GM19438 (cell line): ENCODE data around the gene RTL10.
"Not testable (repeated sequence)": the region's sequence is repeated elsewhere in the genome, so short reads cannot be mapped to it uniquely, and the experiment has no call there.

Experiments used
- ATAC-seq: cut with Tn5 transposase; IDR thresholded peaks from one replicate; pipeline ENCODE4 v1.9.1; 2021; ENCODE audit warnings: low read depth; ENCODE audit not compliant: unreplicated experiment

RTL10 gene

GRCh38 chr22:19890502-19891316 lies 36.0 kb upstream of the RTL10 start:
- no peak for ATAC-seq

- no peak for ATAC-seq
These were observed 35.3 kb upstream of the RTL10 start for GRCh38 chr22:19889951-19890350.

- ATAC-seq = no peak
These were observed 33.6 kb upstream of the RTL10 start for GRCh38 chr22:19888131-19888746.

GRCh38 chr22:19887256-19887985 lies 32.7 kb upstream of the RTL10 start:
- no peak for ATAC-seq

GRCh38 chr22:19886605-19887255 lies 32.1 kb upstream of the RTL10 start:
- ATAC-seq = no peak

- no peak for ATAC-seq
These were observed 31.3 kb upstream of the RTL10 start for GRCh38 chr22:19885841-19886592.

GRCh38 chr22:19884954-19885751 lies 30.5 kb upstream of the RTL10 start:
- ATAC-seq = no peak

GRCh38 chr22:19884161-19884953 lies 29.7 kb upstream of the RTL10 start:
- ATAC-seq = no peak

GRCh38 chr22:19883446-19883845 lies 28.8 kb upstream of the RTL10 start:
- not testable (repeated sequence) for ATAC-seq

- no peak for ATAC-seq
These were observed 28.0 kb upstream of the RTL10 start for GRCh38 chr22:19882446-19883381.

- no peak for ATAC-seq
These were observed 26.3 kb upstream of the RTL10 start for GRCh38 chr22:19880786-19881569.

- no peak for ATAC-seq
These were observed 25.5 kb upstream of the RTL10 start for GRCh38 chr22:19879992-19880785.

- ATAC-seq = no peak
These were observed 24.9 kb upstream of the RTL10 start for GRCh38 chr22:19879643-19879991.

- ATAC-seq = no peak
These were observed 24.5 kb upstream of the RTL10 start for GRCh38 chr22:19879246-19879570.

- ATAC-seq = no peak
These were observed 24.0 kb upstream of the RTL10 start for GRCh38 chr22:19878461-19879245.
